ENCODE measurements around the gene NKD1.
A peak's percentile ranks its signal among the peaks of the same experiment; 100 is the strongest.
"Not testable (repeated sequence)": the region's sequence is repeated elsewhere in the genome, so short reads cannot be mapped to it uniquely, and the experiment has no call there.

NKD1 gene

DNA sequence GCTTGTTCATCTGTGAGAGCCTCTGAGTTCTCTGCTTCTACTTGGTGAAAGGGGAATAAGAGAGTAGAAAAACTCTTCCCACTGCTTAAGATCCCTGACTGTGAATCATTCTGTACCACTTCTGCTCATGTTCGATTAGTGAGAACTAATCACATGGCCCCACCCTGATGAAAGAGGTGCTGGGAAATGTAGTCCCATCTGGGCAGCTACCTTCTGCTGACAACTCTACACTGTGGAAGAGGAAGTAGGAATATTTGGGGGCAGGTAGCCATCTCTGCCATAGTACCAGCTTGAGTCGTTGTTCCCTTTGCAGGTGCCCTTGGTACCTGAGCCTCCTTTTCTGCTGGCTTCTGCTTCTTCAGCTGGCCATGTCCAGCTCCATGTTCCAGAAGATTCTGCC, 29.9 kb downstream of the NKD1 start:
- DNase-seq (ENCODE audit: low read depth, low spot score) = no peak

GRCh38 chr16:50579373-50579772, 31.2 kb downstream of the NKD1 start:
- not testable (repeated sequence) for DNase-seq (ENCODE audit: low read depth, low spot score)

- no peak for DNase-seq (ENCODE audit: low read depth, low spot score)
These were observed 32.1 kb downstream of the NKD1 start for GRCh38 chr16:50580180-50580798.

GRCh38 chr16:50581845-50582244, 33.6 kb downstream of the NKD1 start:
- no peak for DNase-seq (ENCODE audit: low read depth, low spot score)

GRCh38 chr16:50583211-50583610, 35.0 kb downstream of the NKD1 start:
- no peak for DNase-seq (ENCODE audit: low read depth, low spot score)

- no peak for DNase-seq (ENCODE audit: low read depth, low spot score)
These were observed 36.0 kb downstream of the NKD1 start for GRCh38 chr16:50584033-50584722.

GRCh38 chr16:50585331-50585776, 37.2 kb downstream of the NKD1 start:
- no peak for DNase-seq (ENCODE audit: low read depth, low spot score)

GRCh38 chr16:50587543-50587942, 39.3 kb downstream of the NKD1 start:
- no peak for DNase-seq (ENCODE audit: low read depth, low spot score)

GRCh38 chr16:50588276-50588675, 40.1 kb downstream of the NKD1 start:
- DNase-seq (ENCODE audit: low read depth, low spot score) = no peak

DNA sequence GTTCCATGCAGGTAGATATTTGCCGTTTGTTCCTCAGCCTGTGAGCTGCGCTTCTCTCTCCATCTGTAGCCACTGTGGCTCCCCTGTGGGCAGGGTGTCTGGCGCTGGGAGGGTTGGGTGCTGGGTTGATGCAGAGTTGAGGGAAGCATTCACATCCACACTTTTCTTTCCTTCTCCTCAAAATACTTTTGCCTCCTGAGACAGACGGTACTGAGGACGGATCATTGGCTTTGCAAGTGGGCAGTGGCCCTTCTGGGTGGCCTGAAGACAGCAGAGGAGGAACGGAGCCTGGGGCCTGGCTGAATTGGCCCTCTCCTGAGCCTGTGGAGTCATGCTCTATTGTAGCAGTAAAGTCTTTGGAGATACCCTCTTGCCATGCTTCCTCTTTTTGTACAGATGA, 43.0 kb downstream of the NKD1 start:
- DNase-seq (ENCODE audit: low read depth, low spot score) = no peak

DNA sequence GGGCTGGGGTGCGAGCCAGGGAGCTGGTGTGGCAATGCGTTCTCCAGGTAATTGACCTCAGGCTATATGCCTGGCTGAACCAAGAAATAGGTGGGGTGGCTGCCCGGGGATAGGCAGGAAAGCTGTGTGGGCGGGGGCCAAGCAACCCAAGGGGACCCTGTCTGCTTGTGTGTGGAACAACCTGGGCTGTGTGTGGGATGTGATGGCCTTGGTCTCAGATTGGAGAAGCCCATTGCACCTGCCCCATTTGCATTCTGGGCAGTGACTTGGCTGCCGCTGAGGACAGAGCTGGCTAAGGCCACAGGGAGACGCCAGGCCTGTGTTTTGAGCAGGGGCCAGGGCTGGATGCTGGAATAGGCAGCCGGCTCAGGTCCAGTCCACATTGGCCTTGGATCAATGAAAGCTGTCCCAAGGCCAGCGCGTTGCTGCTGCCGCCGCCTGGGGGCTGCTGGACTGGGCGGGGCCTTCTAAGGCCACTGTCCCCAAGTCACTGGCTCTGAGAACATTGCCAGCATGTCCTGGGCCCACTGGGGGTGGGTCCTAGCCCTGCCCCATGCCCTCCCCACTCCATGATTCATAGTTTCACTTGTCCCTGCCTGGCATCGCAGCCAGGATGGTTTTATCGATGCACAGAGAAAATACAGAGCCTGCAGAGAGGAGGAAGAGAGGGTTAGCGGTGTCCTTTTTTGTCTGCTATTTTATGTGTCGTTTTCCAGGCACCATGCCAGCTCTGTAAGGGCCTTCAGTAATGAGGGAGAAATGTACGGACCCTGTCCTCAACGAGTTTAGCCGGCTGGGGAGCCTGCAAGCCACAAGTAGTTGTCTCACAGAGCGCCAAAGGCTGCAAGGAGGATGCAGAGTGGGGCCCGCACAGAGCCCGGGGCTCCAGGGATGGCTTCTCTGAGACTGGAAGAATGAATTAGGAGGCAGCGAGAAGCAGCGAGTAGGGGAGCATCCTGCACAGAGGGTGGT, 43.9 kb downstream of the NKD1 start:
- DNase-seq (ENCODE audit: low read depth, low spot score) = no peak

- no peak for DNase-seq (ENCODE audit: low read depth, low spot score)
These were observed 44.8 kb downstream of the NKD1 start for GRCh38 chr16:50592996-50593395.

- peak; percentile 64 for DNase-seq (ENCODE audit: low read depth, low spot score)
These were observed 45.4 kb downstream of the NKD1 start for GRCh38 chr16:50593410-50594150.

DNA sequence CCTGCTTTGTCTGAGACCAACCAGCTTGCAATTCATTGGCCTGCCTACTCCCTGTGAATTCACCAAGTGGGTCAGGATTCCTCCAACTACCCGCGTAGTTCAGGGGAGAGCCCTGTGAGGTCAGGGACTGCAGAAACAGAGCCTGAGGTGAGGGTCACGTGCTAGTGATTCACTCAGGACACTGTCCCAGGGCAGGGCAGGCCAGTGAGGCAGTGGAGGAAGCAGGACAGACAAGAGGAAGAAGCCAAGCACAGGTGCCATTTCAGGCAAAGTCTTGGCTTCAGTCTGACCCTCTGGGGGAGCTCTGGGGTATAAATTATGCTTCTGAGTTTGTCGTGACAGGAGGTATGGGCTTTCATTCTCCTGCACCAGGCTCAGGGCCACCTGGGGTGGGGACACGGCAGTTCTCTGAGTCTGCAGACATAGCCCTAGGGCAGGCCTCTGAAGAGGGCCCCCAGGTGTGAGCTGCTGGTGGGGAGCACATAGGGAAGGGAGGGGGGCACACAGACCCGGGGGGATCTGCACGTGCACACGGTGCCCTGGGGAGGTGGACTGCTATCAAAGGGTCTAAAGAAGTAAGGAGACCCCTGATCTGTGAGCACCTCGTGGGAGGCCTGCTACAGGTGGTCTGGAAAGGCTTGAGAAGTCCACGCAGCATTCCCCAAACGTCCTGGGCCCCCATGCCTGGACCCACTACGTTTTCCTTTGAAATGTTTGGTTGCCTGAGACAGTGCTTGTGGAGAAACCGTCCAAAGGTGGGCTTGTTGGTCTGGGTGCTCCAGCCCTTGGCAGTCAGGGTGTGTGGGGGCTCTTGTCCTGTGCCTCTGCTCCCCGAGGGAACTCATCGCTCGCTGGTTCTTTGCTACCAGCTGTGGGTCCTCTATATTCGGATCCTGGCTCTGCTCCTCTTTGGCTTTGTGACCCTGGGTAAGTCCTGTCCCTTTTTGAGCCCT, 46.4 kb downstream of the NKD1 start:
- DNase-seq (ENCODE audit: low read depth, low spot score) = no peak

GRCh38 chr16:50595859-50596258, 47.7 kb downstream of the NKD1 start:
- DNase-seq (ENCODE audit: low read depth, low spot score) = no peak

DNA sequence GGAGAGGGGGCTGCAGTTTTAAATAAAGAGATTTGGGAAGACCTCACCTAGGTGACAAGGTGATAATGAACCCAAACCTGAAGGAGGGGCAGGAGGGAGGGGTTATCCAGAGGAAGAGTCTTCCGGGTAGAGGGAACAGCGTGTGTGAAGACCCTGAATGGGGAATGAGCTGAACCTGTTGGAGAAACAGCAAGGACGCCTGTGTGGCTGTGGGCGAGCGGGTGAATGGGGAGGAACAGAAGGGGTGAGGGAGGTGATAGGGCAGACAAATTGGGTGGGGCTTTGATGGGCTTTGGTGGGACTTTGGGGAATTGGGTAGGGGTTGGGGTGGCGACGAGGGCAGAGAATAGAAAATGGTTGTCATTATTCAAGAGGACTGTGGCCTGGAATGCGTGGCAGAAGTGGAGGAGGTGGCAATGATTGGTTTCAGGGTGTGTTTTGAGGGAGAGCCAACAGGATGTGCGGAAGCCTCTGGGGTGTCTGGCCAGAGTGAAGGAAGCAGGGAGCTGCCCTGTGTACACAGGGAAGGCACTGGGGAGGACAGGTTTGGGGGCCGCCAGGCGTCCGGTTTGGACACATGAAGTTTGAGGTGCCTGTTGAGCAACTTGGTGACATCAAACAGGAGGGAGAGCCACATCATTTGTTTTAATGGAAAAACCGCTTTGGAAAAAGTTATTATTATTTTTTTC, 48.7 kb downstream of the NKD1 start:
- no peak for DNase-seq (ENCODE audit: low read depth, low spot score)

DNA sequence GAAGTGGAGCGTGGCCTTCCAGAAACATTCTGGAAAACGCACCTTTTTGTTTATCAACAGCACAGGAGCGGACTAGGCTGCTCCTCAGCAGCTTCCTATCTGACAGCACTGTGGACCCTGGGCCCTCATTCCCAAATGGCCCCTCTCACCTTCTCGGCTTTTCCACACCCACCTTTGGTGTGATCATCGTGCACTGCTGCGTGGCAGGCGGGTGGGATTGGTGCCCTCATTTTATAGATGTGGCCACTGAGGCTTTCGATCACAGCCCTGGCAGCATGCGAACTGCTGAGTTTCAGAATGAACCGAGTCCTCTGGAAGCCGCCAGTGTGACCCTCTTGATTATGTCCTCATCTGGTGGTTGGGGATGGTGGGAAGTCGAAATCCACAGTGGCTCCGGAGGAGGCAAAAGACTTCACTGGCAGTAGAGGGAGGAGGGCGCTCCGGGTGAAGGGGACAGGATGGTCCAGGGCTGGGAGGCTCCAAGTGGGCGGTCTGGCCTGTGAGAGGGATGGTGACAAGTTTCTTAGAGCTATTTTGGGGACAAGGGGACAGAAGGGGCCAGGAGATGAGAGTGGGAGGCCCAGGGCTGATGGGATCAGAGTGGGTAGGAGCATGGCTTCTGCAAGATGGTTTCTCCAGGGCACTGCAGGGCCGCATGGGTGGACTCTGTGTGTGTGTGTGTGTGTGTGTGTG, 49.5 kb downstream of the NKD1 start:
- no peak for DNase-seq (ENCODE audit: low read depth, low spot score)

- no peak for DNase-seq (ENCODE audit: low read depth, low spot score)
These were observed 50.2 kb downstream of the NKD1 start for GRCh38 chr16:50598256-50598894.

GRCh38 chr16:50598936-50599361, 50.8 kb downstream of the NKD1 start:
- no peak for DNase-seq (ENCODE audit: low read depth, low spot score)
